Natural killer cell (primary cell): Measurements from ENCODE around the gene WDR45B. TPM values are rescaled to one million over a fixed set of nuclear protein-coding genes. Genes with fewer than 3 reads are reported as not detected.

ENCODE experiments used
- ATAC-seq, 3 donors: fragments of 150-1000 bp in 2 of 3; fragments of 200-7000 bp in 1 of 3; cut with Tn5 transposase; 1 replicate in 1 of 3; 2 replicates in 2 of 3; pipeline ENCODE4 v1.10.0; 2021; ENCODE audit warnings: mild to moderate bottlenecking in 2 of 3, moderate library complexity in 2 of 3
- DNase-seq, 2 donors: peaks; one replicate each; pipeline versions ENCODE4 v3.0.0 to v3.0.0-alpha.2; 2013 to 2021; ENCODE audit warnings: mixed read lengths in 1 of 2
- H3K27ac ChIP-seq: one replicate; pipeline ENCODE4 v1.5.1; 2013; ENCODE audit warnings: mild to moderate bottlenecking, low read length
- H3K27me3 ChIP-seq: one replicate; pipeline ENCODE4 v1.6.1; 2013; ENCODE audit warnings: low read length; ENCODE audit not compliant: control insufficient read depth, insufficient read depth
- H3K36me3 ChIP-seq: one replicate; pipeline ENCODE4 v1.6.1; 2013; ENCODE audit warnings: low read length; ENCODE audit not compliant: control insufficient read depth, insufficient read depth
- H3K4me1 ChIP-seq: one replicate; pipeline ENCODE4 v1.6.1; 2013; ENCODE audit warnings: low read length; ENCODE audit not compliant: control insufficient read depth, insufficient read depth
- H3K4me3 ChIP-seq: one replicate; pipeline ENCODE4 v1.5.1; 2013; ENCODE audit warnings: low read length
- H3K9me3 ChIP-seq: one replicate; pipeline ENCODE4 v1.6.1; 2013; ENCODE audit warnings: low read length; ENCODE audit not compliant: control insufficient read depth, insufficient read depth
- H3K27ac Mint-ChIP-seq, 2 donors: one replicate each; pipeline ENCODE4 v1.8.0; 2022; ENCODE audit warnings: mild to moderate bottlenecking in 2 of 2, mixed read lengths in 2 of 2, moderate library complexity in 1 of 2
- H3K27me3 Mint-ChIP-seq, 2 donors: one replicate each; pipeline ENCODE4 v1.8.0; 2022; ENCODE audit warnings: low read depth in 2 of 2, mixed read lengths in 2 of 2
- H3K36me3 Mint-ChIP-seq: one replicate; pipeline ENCODE4 v1.8.0; 2022; ENCODE audit warnings: mixed read lengths
- H3K4me1 Mint-ChIP-seq, 2 donors: one replicate each; pipeline ENCODE4 v1.8.0; 2022; ENCODE audit warnings: mixed read lengths in 2 of 2
- H3K4me3 Mint-ChIP-seq: one replicate; pipeline ENCODE4 v1.8.0; 2022; ENCODE audit warnings: mild to moderate bottlenecking, moderate library complexity, mixed read lengths
- H3K9me3 Mint-ChIP-seq, 2 donors: one replicate each; pipeline ENCODE4 v1.8.0; 2022; ENCODE audit warnings: mixed read lengths in 2 of 2
- CTCF ChIP-seq: fragments of 200-600 bp; IDR thresholded peaks from one replicate; pipeline ENCODE4 v1.8.0; 2022; ENCODE audit warnings: antibody characterized with exemption
- WGBS: methylation state at CpG from one replicate; pipeline ENCODE4 v1.1.7; 2013; ENCODE audit warnings: missing lambda C conversion rate; ENCODE audit not compliant: insufficient coverage; 5-methylcytosine and 5-hydroxymethylcytosine counted together
- intact Hi-C: fragments of 100-400 bp; cut with micrococcal nuclease; formaldehyde crosslinking; loops from one replicate; pipeline ENCODE4 v1.14.2; 2022
- total RNA-seq, 4 donors: library from RNA; stranded (reverse); fragments of 120-200 nt in 1 of 4; gene quantifications; one replicate each; pipeline versions ENCODE4 v1.2.3 to v1.2.4, GENCODE V29; 2013 to 2022

Gene WDR45B
- total RNA-seq, 3 donors from 2014 or later (not counting 1 experiment from before 2014, with no cell fraction given) = 81.8 to 112 (median 94.6) TPM

GRCh38 chr17:82662711-82663261, 14.5 kb upstream of the WDR45B start:
- Mint-ChIP-seq H3K36me3 (no peaks in the 10 kb centered on the region), H3K4me1 (no peaks in the 10 kb centered on the region), H3K9me3 (no peaks in the 10 kb centered on the region), H3K4me3 (no peak overlapping the region), H3K27ac (no peak overlapping the region), H3K27me3 (no peaks in the 10 kb centered on the region)
- no peak overlapping the region for H3K27ac ChIP-seq
- 93% methylated on average over 20 of the region's 20 CpGs for WGBS
- no peak overlapping the region for H3K4me3 ChIP-seq
- H3K9me3 ChIP-seq = no peaks in the 10 kb centered on the region
- no peaks in the 10 kb centered on the region for H3K27me3 ChIP-seq
- no peaks in the 10 kb centered on the region for H3K36me3 ChIP-seq
- DNase-seq = no peak
- intact Hi-C loops = no loop called here
- no peak for TF ChIP-seq CTCF
- H3K4me1 ChIP-seq = no peaks in the 10 kb centered on the region
- ATAC-seq = peak in 1 of 3 donors; percentile 12

- intact Hi-C loops = no loop called here
Observed at GRCh38 chr17:82661717-82662683, 13.8 kb upstream of the WDR45B start.

GRCh38 chr17:82659886-82660285, 11.6 kb upstream of the WDR45B start:
- Mint-ChIP-seq H3K4me1 (no peaks in the 10 kb centered on the region), H3K27me3 (no peaks in the 10 kb centered on the region), H3K36me3 (no peaks in the 10 kb centered on the region), H3K4me3 (no peak overlapping the region), H3K27ac (no peak overlapping the region), H3K9me3 (no peaks in the 10 kb centered on the region)
- Histone ChIP-seq H3K27me3 (no peaks in the 10 kb centered on the region), H3K4me1 (no peaks in the 10 kb centered on the region), H3K9me3 (no peaks in the 10 kb centered on the region), H3K27ac (no peak overlapping the region), H3K36me3 (no peaks in the 10 kb centered on the region), H3K4me3 (no peak overlapping the region)
- TF ChIP-seq CTCF = no peak
- DNase-seq (no peak), ATAC-seq (peak in 1 of 3 donors; percentile 3)
- WGBS = 94% methylated on average over 15 of the region's 15 CpGs
- intact Hi-C loops = no loop called here

More at GRCh38 chr17:82661717-82662683, 13.8 kb upstream of the WDR45B start:
- no peaks in the 10 kb centered on the region for H3K36me3 ChIP-seq
- no peak overlapping the region for H3K4me3 ChIP-seq
- no peaks in the 10 kb centered on the region for H3K4me1 Mint-ChIP-seq
- WGBS = 91% methylated on average over 31 of the region's 31 CpGs
- no peaks in the 10 kb centered on the region for H3K4me1 ChIP-seq
- no peaks in the 10 kb centered on the region for H3K27me3 ChIP-seq
- H3K4me3 Mint-ChIP-seq = no peak overlapping the region
- H3K27me3 Mint-ChIP-seq = no peaks in the 10 kb centered on the region
- no peaks in the 10 kb centered on the region for H3K9me3 ChIP-seq
- no peaks in the 10 kb centered on the region for H3K9me3 Mint-ChIP-seq
- TF ChIP-seq CTCF = no peak
- H3K27ac ChIP-seq = no peak overlapping the region
- no peak for DNase-seq
- no peak for ATAC-seq
- H3K27ac Mint-ChIP-seq = no peak overlapping the region
- no peaks in the 10 kb centered on the region for H3K36me3 Mint-ChIP-seq
